Uterus (tissue), 2 donors: ENCODE measurements around the gene UGT2B17.

ENCODE experiments used
- POLR2A ChIP-seq, 2 donors: fragments of 450-650 bp; IDR thresholded peaks; one replicate each; pipeline ENCODE4 v1.6.1; 2016; ENCODE audit warnings: antibody characterized with exemption in 2 of 2, mild to moderate bottlenecking in 1 of 2, moderate library complexity in 1 of 2
- TF ChIP-seq, protein P1 (sequence below), 4 experiments: fragments of 200-600 bp in 2 of 4; fragments of 450-650 bp in 2 of 4; sonication (generic) in 2 of 4; IDR thresholded peaks; one replicate each; pipeline ENCODE4 v1.5.1; 2016 to 2019; ENCODE audit warnings: antibody characterized with exemption in 4 of 4, mild to moderate bottlenecking in 2 of 4, moderate library complexity in 1 of 4

DNA sequence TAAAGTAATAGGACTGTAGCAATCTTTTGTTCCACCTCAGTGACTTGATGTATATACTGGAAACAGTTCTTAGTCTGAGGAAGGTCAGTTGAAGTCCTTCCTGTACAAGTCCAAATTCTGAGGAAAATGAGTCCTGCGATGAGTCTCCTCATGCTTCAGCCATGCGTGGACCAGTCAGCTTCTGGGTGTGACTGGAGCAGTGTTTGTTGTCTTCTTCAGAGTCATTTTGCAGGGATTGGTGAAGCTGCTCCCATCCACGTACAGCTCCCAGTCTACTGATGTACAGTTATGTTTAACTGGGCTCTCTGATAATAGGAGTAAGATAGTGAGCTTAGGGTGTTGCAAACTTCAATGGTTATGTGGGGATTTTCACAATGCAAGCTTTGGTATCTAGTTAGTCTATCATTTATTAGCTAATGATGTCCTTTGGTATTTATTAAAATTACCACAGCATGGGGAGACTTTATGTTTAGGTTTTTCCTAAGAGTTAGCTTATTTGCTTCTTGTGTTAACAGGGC lies 3.4 kb downstream of the UGT2B17 start:
- TF ChIP-seq, protein P1, sequence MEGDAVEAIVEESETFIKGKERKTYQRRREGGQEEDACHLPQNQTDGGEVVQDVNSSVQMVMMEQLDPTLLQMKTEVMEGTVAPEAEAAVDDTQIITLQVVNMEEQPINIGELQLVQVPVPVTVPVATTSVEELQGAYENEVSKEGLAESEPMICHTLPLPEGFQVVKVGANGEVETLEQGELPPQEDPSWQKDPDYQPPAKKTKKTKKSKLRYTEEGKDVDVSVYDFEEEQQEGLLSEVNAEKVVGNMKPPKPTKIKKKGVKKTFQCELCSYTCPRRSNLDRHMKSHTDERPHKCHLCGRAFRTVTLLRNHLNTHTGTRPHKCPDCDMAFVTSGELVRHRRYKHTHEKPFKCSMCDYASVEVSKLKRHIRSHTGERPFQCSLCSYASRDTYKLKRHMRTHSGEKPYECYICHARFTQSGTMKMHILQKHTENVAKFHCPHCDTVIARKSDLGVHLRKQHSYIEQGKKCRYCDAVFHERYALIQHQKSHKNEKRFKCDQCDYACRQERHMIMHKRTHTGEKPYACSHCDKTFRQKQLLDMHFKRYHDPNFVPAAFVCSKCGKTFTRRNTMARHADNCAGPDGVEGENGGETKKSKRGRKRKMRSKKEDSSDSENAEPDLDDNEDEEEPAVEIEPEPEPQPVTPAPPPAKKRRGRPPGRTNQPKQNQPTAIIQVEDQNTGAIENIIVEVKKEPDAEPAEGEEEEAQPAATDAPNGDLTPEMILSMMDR (IDR thresholded peaks at IDR 0.05): no peak
- no peak for TF ChIP-seq POLR2A (IDR thresholded peaks at IDR 0.05)
